Measurements from ENCODE around the gene IQCN.

DNA sequence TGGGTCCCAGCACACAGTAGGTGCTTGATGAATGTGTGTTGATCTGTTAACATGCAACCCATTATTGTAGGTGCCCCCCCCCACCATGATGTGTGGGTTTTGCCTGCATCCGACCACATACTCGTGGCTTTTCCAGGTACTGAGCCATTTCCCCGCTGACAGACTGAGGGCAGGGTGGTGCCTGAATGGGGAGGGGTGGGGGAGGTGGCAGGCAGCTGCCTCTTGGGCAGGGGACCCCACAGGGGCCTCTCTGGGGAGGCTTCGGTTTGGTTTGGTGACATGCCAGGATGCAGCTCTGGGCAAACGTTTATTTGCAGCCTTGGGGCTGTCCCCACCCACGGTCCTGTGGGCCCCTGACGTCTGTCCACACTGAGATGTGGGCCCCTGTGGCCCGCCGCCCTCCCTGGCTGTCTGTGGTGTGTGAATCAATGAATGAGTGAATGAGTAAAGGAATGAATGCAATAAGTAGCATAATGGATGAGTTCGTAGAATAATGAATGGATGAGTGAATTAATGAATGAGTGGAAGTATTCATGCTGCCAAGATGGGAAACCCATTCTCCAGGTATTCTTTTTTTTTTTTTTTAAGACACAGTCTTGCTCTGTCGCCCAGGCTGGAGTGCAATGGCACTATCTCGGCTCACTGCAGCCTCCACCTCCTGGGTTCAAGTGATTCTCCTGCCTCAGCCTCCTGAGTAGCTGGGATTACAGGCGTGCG, 16.2 kb upstream of the IQCN start:
- TF ChIP-seq, protein P1, sequence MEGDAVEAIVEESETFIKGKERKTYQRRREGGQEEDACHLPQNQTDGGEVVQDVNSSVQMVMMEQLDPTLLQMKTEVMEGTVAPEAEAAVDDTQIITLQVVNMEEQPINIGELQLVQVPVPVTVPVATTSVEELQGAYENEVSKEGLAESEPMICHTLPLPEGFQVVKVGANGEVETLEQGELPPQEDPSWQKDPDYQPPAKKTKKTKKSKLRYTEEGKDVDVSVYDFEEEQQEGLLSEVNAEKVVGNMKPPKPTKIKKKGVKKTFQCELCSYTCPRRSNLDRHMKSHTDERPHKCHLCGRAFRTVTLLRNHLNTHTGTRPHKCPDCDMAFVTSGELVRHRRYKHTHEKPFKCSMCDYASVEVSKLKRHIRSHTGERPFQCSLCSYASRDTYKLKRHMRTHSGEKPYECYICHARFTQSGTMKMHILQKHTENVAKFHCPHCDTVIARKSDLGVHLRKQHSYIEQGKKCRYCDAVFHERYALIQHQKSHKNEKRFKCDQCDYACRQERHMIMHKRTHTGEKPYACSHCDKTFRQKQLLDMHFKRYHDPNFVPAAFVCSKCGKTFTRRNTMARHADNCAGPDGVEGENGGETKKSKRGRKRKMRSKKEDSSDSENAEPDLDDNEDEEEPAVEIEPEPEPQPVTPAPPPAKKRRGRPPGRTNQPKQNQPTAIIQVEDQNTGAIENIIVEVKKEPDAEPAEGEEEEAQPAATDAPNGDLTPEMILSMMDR (IDR thresholded peaks at IDR 0.05): no peak
- TF ChIP-seq POLR2A (IDR thresholded peaks at IDR 0.05): no peak

Measured in thyroid gland (tissue), 4 donors.